A673 (cell line): Measurements from ENCODE around the gene TMEM212.

Experiments
- EZH2 ChIP-seq: fragments of 200-600 bp; sonication (generic); IDR thresholded peaks from 2 replicates; pipeline ENCODE4 v1.6.1; 2017; ENCODE audit warnings: borderline replicate concordance, low read depth, mild to moderate bottlenecking, mixed read lengths, antibody characterized with exemption, low read length; ENCODE audit not compliant: poor library complexity, severe bottlenecking
- TF ChIP-seq, protein P1 (sequence below): fragments of 300-800, 200-600 bp; sonication (generic); conservative IDR thresholded peaks from 2 replicates; pipeline ENCODE4 v1.5.1; 2017; ENCODE audit warnings: low read depth, mild to moderate bottlenecking, antibody characterized with exemption, low read length, moderate library complexity, mixed read lengths

DNA sequence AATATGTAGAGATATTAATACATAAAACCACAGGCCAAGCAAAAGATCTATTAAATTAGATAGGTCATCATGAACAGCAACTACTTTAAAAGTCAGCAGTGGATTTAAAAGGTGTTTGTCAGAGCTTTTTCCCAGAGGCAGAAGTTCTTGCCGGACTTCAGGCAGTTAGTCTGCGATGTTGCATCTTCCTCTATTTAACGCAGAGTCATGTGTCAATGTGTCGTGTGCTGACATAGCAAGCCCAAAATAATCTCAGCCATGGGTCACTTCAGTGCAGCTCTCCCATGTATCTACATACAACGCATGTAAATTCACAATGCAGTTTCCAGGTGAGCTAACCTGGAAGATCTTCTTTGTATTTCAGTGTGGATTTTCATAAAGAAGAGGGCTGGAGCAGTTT, 8.0 kb upstream of the TMEM212 start:
- TF ChIP-seq, protein P1, sequence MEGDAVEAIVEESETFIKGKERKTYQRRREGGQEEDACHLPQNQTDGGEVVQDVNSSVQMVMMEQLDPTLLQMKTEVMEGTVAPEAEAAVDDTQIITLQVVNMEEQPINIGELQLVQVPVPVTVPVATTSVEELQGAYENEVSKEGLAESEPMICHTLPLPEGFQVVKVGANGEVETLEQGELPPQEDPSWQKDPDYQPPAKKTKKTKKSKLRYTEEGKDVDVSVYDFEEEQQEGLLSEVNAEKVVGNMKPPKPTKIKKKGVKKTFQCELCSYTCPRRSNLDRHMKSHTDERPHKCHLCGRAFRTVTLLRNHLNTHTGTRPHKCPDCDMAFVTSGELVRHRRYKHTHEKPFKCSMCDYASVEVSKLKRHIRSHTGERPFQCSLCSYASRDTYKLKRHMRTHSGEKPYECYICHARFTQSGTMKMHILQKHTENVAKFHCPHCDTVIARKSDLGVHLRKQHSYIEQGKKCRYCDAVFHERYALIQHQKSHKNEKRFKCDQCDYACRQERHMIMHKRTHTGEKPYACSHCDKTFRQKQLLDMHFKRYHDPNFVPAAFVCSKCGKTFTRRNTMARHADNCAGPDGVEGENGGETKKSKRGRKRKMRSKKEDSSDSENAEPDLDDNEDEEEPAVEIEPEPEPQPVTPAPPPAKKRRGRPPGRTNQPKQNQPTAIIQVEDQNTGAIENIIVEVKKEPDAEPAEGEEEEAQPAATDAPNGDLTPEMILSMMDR, result no peak
- TF ChIP-seq EZH2, result no peak
